T-cell (primary cell): ENCODE measurements around the gene PCDHGA4. TPM values are rescaled to one million over a fixed set of nuclear protein-coding genes. Genes with fewer than 3 reads are reported as not detected.

Experiments
- ATAC-seq, 4 experiments: fragments of 200-7000 bp in 3 of 4; fragments of 150-1000 bp in 1 of 4; cut with Tn5 transposase; replicated peaks in 1 of 4; 1 replicate in 3 of 4; 2 replicates in 1 of 4; pipeline ENCODE4 v1.10.0; 2021; ENCODE audit warnings: moderate library complexity in 3 of 4, mild to moderate bottlenecking in 2 of 4, moderate number of reproducible peaks in 1 of 4
- CTCF ChIA-PET, 2 donors: fragments of 300-600 bp; sonication (Branson Sonifier 250); formaldehyde crosslinking; loops; one replicate each; lab custom pipeline; 2022; ENCODE audit warnings: antibody characterized with exemption in 2 of 2; lab: Charles Lee
- POLR2A ChIA-PET, 2 donors: fragments of 300-600 bp; sonication (Branson Sonifier 250); formaldehyde crosslinking; loops; one replicate each; lab custom pipeline; 2022; ENCODE audit warnings: antibody characterized with exemption in 2 of 2; lab: Charles Lee
- DNase-seq, 35 experiments: peaks; one replicate each; pipeline versions ENCODE4 v3.0.0 to v3.0.0-alpha.2; 2013 to 2023
- H3K27ac ChIP-seq: one replicate; pipeline ENCODE4 v1.5.1; 2013; ENCODE audit warnings: low read length
- H3K27me3 ChIP-seq, 2 experiments: replicated peaks in 1 of 2; 1 replicate in 1 of 2; 2 replicates in 1 of 2; pipeline versions ENCODE4 v1.6.1 to v1.7.0; 2013; ENCODE audit warnings: low read length in 1 of 2, mixed read lengths in 1 of 2; ENCODE audit not compliant: control insufficient read depth in 2 of 2, insufficient read depth in 2 of 2; ENCODE audit errors: extremely low read depth in 1 of 2
- H3K36me3 ChIP-seq, 2 donors: 1 replicate in 1 of 2; 2 replicates in 1 of 2; pipeline versions ENCODE4 v1.6.1 to v1.7.0; 2013; ENCODE audit warnings: low read length in 1 of 2; ENCODE audit not compliant: control insufficient read depth in 2 of 2, insufficient read depth in 1 of 2; ENCODE audit errors: extremely low read depth in 1 of 2
- H3K4me1 ChIP-seq, 2 experiments: 1 replicate in 1 of 2; 2 replicates in 1 of 2; pipeline versions ENCODE4 v1.6.1 to v1.7.0; 2013; ENCODE audit warnings: low read length in 2 of 2, mixed read lengths in 1 of 2; ENCODE audit not compliant: insufficient read depth in 2 of 2, control insufficient read depth in 1 of 2; ENCODE audit errors: extremely low read depth in 1 of 2
- H3K4me3 ChIP-seq, 2 donors: 1 replicate in 1 of 2; 2 replicates in 1 of 2; pipeline versions ENCODE4 v1.5.1 to v1.7.0; 2013; ENCODE audit warnings: mild to moderate bottlenecking in 2 of 2, low read length in 1 of 2, moderate library complexity in 1 of 2; ENCODE audit not compliant: control insufficient read depth in 1 of 2; ENCODE audit errors: extremely low read depth in 1 of 2
- H3K9me3 ChIP-seq: 2 replicates; pipeline ENCODE4 v1.7.0; 2013
- H3K27ac Mint-ChIP-seq, 2 donors: one replicate each; pipeline ENCODE4 v1.8.0; 2020 to 2021; ENCODE audit warnings: mild to moderate bottlenecking in 2 of 2, mixed read lengths in 2 of 2
- H3K27me3 Mint-ChIP-seq, 2 donors: one replicate each; pipeline ENCODE4 v1.8.0; 2021 to 2022; ENCODE audit warnings: mixed read lengths in 2 of 2
- H3K36me3 Mint-ChIP-seq: one replicate; pipeline ENCODE4 v1.8.0; 2021; ENCODE audit warnings: mixed read lengths
- H3K4me1 Mint-ChIP-seq, 3 donors: one replicate each; pipeline ENCODE4 v1.8.0; 2020 to 2022; ENCODE audit warnings: mixed read lengths in 3 of 3, mild to moderate bottlenecking in 1 of 3
- H3K4me3 Mint-ChIP-seq, 3 donors: one replicate each; pipeline ENCODE4 v1.8.0; 2020 to 2022; ENCODE audit warnings: mild to moderate bottlenecking in 3 of 3, mixed read lengths in 3 of 3, moderate library complexity in 3 of 3
- H3K9me3 Mint-ChIP-seq, 3 donors: one replicate each; pipeline ENCODE4 v1.8.0; 2020 to 2022; ENCODE audit warnings: mixed read lengths in 3 of 3
- WGBS: methylation state at CpG from one replicate; pipeline ENCODE4 v1.1.5; 2013; ENCODE audit warnings: missing lambda C conversion rate; ENCODE audit not compliant: insufficient coverage; 5-methylcytosine and 5-hydroxymethylcytosine counted together
- total RNA-seq, 35 experiments: library from RNA in 6 of 35; stranded (reverse) in 6 of 35; fragments of 120-200 nt in 1 of 35; gene quantifications; one replicate each; pipeline versions ENCODE4 v1.2.1 to v1.2.4 and lab custom pipeline; 2013 to 2026

PCDHGA4 gene
- total RNA-seq, 5 donors from 2014 or later (not counting 1 experiment from before 2014, with no cell fraction given): 0.18 to 0.37 (median 0.28) TPM; not detected in 1

DNA sequence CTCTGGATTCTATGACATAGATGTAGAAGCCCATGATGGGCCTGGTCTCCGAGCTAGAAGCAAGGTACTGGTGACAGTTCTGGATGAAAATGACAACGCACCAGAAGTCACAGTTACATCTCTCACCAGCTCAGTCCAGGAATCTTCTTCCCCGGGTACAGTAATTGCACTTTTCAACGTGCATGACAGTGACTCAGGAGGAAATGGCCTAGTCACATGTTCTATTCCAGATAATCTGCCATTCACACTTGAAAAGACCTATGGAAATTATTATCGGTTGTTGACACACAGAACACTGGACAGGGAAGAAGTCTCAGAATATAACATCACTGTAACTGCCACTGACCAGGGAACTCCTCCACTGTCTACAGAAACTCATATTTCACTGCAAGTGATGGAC is 1.3 kb downstream of the PCDHGA4 start:
- ChIA-PET POLR2A (interaction anchor here in 1 of 2 donors (1.0 kb wide), 2 partner anchors 12 to 26 kb away, joined by 3 to 5 read pairs; partner anchors contain the start of gene PCDHGA1), CTCF (no interaction called here)
- H3K36me3 ChIP-seq: no peaks in the 10 kb centered on the region
- Mint-ChIP-seq H3K4me3 (no peak overlapping the region), H3K27ac (no peak overlapping the region), H3K36me3 (peaks cover 9% of the 10 kb centered on the region), H3K9me3 (peaks cover 21 to 37% (median 34%) of the 10 kb centered on the region in 3 donors), H3K4me1 (peaks cover 0 to 2% (median 0%) of the 10 kb centered on the region in 3 donors), H3K27me3 (peaks cover 67 to 81% of the 10 kb centered on the region in 2 donors)
- 61% methylated on average over 4 of the region's 5 CpGs for WGBS
- ATAC-seq (no peak), DNase-seq (no peak)
- H3K27me3 ChIP-seq: peaks cover 11 to 51% of the 10 kb centered on the region in 2 experiments
- no peak overlapping the region for H3K27ac ChIP-seq
- H3K4me3 ChIP-seq: no peak overlapping the region
- peaks cover 2% of the 10 kb centered on the region for H3K9me3 ChIP-seq
- peaks cover 0 to 4% of the 10 kb centered on the region in 2 experiments for H3K4me1 ChIP-seq

DNA sequence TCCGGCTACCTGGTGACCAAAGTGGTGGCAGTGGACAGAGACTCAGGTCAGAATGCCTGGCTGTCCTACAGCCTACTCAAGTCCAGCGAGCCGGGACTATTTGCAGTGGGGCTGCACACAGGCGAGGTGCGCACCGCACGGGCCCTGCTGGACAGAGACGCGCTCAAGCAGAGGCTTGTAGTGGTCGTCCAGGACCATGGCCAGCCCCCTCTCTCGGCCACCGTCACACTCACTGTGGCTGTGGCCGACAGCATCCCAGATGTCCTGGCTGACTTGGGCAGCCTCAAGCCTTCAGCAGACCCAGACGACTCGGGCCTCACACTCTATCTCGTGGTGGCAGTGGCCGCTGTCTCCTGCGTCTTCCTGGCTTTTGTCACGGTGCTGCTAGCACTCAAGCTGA is 2.1 kb downstream of the PCDHGA4 start:
- POLR2A ChIA-PET: no interaction called here
- Histone ChIP-seq H3K27ac (no peak overlapping the region), H3K36me3 (no peaks in the 10 kb centered on the region), H3K4me1 (peaks cover 0 to 4% of the 10 kb centered on the region in 2 experiments), H3K27me3 (peaks cover 11 to 49% of the 10 kb centered on the region in 2 experiments), H3K9me3 (peaks cover 2% of the 10 kb centered on the region), H3K4me3 (no peak overlapping the region)
- CTCF ChIA-PET: interaction anchor here in 1 of 2 donors (0.7 kb wide), 1 partner anchor 18 kb away, joined by 3 read pairs; the partner anchor contains the start of gene PCDHGA2
- DNase-seq: no peak
- peaks cover 67 to 82% of the 10 kb centered on the region in 2 donors for H3K27me3 Mint-ChIP-seq
- H3K27ac Mint-ChIP-seq: no peak overlapping the region
- H3K9me3 Mint-ChIP-seq: peaks cover 23 to 40% (median 37%) of the 10 kb centered on the region in 3 donors
- H3K4me3 Mint-ChIP-seq: no peak overlapping the region
- WGBS: 52% methylated on average over 19 of the region's 19 CpGs
- H3K36me3 Mint-ChIP-seq: peaks cover 11% of the 10 kb centered on the region
- peaks cover 0 to 2% (median 0%) of the 10 kb centered on the region in 3 donors for H3K4me1 Mint-ChIP-seq
- no peak for ATAC-seq

DNA sequence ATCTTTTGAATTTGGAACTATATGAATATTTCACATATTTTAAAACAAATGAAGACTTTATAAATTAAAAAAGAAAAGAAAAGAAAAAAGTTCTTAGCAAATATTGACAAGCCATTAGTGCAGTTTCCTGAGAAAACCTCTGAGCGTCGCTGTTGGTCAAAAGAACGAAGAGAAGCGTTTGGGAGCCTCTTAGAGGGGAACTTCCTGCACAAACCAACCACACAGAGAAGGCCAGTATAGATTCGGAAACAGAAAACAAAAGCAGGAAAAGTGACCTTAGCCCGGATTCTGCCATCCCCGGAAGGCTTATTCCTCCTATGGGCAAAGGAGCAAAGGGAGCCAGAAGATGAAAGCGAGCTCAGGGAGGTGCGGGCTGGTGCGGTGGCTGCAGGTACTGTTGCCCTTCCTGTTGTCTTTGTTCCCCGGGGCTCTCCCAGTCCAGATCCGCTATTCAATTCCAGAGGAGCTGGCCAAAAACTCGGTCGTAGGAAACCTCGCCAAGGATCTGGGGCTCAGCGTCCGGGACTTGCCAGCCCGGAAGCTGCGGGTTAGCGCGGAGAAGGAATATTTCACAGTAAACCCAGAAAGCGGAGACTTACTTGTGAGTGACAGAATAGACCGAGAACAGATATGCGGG is 5.1 kb downstream of the PCDHGA4 start, which contains the start of gene PCDHGB2:
Gene PCDHGB2, plus strand, starts transcription at position 205 of the 637 bp plus-strand sequence. Its CDS starts 142 bp downstream, at position 347.
- ChIA-PET CTCF (interaction anchor here (0.6 to 1.1 kb wide), 2 partner anchors 204 kb away, joined by 4 to 8 read pairs; no protein-coding TSS in a partner anchor), POLR2A (no interaction called here)
- peak in 1 of 4 experiments; percentile 54 for ATAC-seq
- Mint-ChIP-seq H3K9me3 (peaks cover 28 to 51% (median 50%) of the 10 kb centered on the region in 3 donors), H3K36me3 (peaks cover 18% of the 10 kb centered on the region), H3K4me3 (peak within 1 kb of the TSS; percentile 50 to 79 (median 70)), H3K27me3 (peaks cover 72 to 90% of the 10 kb centered on the region in 2 donors), H3K4me1 (peaks cover 0 to 2% (median 0%) of the 10 kb centered on the region in 3 donors), H3K27ac (no peak within 1 kb of the TSS)
- DNase-seq: peak in 1 of 35 experiments; percentile 55
- Histone ChIP-seq H3K27ac (no peak within 1 kb of the TSS), H3K4me1 (peaks cover 0 to 3% of the 10 kb centered on the region in 2 experiments), H3K27me3 (peaks cover 22 to 55% of the 10 kb centered on the region in 2 experiments), H3K36me3 (peaks cover 0 to 3% of the 10 kb centered on the region in 2 donors), H3K4me3 (peak within 1 kb of the TSS; percentile 37 to 58), H3K9me3 (peaks cover 8% of the 10 kb centered on the region)
- WGBS: 21% methylated on average over 16 of the region's 24 CpGs

DNA sequence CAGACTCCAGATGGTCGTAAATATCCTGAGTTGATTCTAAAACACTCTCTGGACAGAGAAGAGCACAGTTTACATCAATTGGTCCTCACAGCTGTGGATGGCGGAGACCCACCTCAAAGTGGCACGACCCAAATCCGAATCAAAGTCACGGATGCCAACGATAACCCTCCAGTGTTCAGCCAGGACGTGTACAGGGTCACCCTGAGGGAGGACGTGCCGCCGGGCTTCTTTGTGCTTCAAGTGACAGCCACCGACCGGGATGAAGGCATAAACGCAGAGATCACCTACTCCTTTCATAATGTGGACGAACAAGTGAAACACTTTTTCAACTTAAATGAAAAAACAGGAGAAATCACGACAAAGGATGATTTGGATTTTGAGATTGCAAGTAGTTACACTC is 5.9 kb downstream of the PCDHGA4 start:
- H3K9me3 ChIP-seq: peaks cover 8% of the 10 kb centered on the region
- peak overlapping the region in 1 of 2 donors; percentile 58 for H3K4me3 ChIP-seq
- ChIA-PET CTCF (interaction anchor here in 1 of 2 donors (1.1 kb wide), 1 partner anchor 203 kb away, joined by 8 read pairs; no protein-coding TSS in a partner anchor), POLR2A (no interaction called here)
- ATAC-seq (no peak), DNase-seq (no peak)
- no peak overlapping the region for H3K27ac ChIP-seq
- Mint-ChIP-seq H3K4me1 (peaks cover 0 to 2% (median 0%) of the 10 kb centered on the region in 3 donors), H3K9me3 (peaks cover 28 to 55% (median 54%) of the 10 kb centered on the region in 3 donors), H3K36me3 (peaks cover 20% of the 10 kb centered on the region), H3K27ac (no peak overlapping the region), H3K27me3 (peaks cover 74 to 91% of the 10 kb centered on the region in 2 donors), H3K4me3 (no peak overlapping the region)
- H3K36me3 ChIP-seq: peaks cover 0 to 4% of the 10 kb centered on the region in 2 donors
- WGBS: 64% methylated on average over 11 of the region's 15 CpGs
- no peaks in the 10 kb centered on the region for H3K4me1 ChIP-seq
- peaks cover 29 to 54% of the 10 kb centered on the region in 2 experiments for H3K27me3 ChIP-seq

DNA sequence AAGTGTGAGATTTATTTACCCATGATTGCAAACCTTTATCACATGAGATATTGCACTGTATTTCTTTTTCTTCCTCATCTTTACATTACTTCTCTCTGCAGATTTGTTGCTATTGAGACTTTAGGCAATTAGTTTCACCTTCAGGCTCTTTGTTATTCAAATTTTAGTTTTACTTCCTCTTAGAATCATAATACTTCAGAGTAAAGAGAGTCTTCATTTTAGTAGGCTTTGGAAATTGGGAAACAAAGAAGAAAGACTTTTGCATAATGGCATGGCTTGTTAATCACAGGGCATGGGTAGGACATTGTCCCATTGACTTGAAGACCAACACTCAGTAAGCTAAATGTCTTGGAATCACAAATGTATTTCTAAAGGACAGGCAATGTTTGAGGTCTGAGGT is 7.9 kb downstream of the PCDHGA4 start:
- Histone ChIP-seq H3K27ac (no peak overlapping the region), H3K27me3 (peaks cover 36 to 52% of the 10 kb centered on the region in 2 experiments), H3K36me3 (peaks cover 0 to 4% of the 10 kb centered on the region in 2 donors), H3K4me3 (no peak overlapping the region), H3K4me1 (no peaks in the 10 kb centered on the region), H3K9me3 (peaks cover 11% of the 10 kb centered on the region)
- Mint-ChIP-seq H3K4me1 (peaks cover 0 to 2% (median 0%) of the 10 kb centered on the region in 3 donors), H3K36me3 (peaks cover 20% of the 10 kb centered on the region), H3K9me3 (peaks cover 23 to 48% (median 47%) of the 10 kb centered on the region in 3 donors), H3K4me3 (peak overlapping the region in 1 of 3 donors; percentile 7), H3K27ac (no peak overlapping the region), H3K27me3 (peaks cover 74 to 85% of the 10 kb centered on the region in 2 donors)
- ChIA-PET POLR2A (no interaction called here), CTCF (no interaction called here)
- ATAC-seq (no peak), DNase-seq (no peak)

DNA sequence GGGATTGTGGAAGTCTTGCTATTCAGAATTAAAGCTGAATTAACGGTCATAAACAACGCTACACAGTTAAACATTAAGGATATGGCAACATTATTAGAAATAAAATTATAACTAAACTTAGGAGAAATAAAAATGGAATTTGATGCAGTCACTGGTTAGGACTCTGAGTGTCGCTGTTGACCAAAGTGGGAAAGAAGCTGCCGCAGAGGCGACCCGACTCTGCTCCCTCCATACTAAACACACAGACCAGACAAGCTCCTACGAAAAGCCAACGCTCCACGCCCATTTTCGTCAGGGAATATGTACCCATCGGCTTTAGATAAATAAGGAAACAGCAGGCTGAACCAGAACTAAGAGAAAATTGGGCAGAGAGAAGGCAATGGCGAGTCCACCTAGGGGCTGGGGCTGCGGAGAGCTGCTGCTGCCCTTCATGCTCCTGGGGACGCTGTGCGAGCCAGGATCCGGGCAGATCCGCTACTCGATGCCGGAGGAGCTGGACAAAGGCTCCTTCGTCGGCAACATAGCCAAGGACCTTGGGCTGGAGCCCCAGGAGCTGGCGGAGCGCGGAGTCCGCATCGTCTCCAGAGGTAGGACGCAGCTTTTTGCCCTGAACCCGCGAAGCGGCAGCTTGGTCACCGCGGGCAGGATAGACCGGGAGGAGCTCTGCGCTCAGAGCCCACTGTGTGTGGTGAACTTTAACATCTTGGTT is 9.3 kb downstream of the PCDHGA4 start, which contains the start of gene PCDHGA5:
Gene PCDHGA5, plus strand, starts transcription at position 211 of the 709 bp plus-strand sequence. Its CDS starts 169 bp downstream, at position 380.
- Histone ChIP-seq H3K4me3 (peak within 1 kb of the TSS in 1 of 2 donors; percentile 44), H3K4me1 (no peaks in the 10 kb centered on the region), H3K9me3 (peaks cover 11% of the 10 kb centered on the region), H3K36me3 (peaks cover 0 to 4% of the 10 kb centered on the region in 2 donors), H3K27me3 (peaks cover 39 to 48% of the 10 kb centered on the region in 2 experiments), H3K27ac (no peak within 1 kb of the TSS)
- Mint-ChIP-seq H3K36me3 (peaks cover 20% of the 10 kb centered on the region), H3K4me3 (peak within 1 kb of the TSS in 1 of 3 donors; percentile 11), H3K4me1 (peaks cover 0 to 2% (median 0%) of the 10 kb centered on the region in 3 donors), H3K27me3 (peaks cover 66 to 84% of the 10 kb centered on the region in 2 donors), H3K9me3 (peaks cover 19 to 44% (median 41%) of the 10 kb centered on the region in 3 donors), H3K27ac (no peak within 1 kb of the TSS)
- DNase-seq (no peak), ATAC-seq (no peak)
- ChIA-PET POLR2A (no interaction called here), CTCF (no interaction called here)
- WGBS: 36% methylated on average over 27 of the region's 34 CpGs
